IMR-90 (cell line): Measurements from ENCODE around the gene PRSS22.

Experiments used
- CHD1 ChIP-seq: IDR thresholded peaks from 2 replicates; pipeline ENCODE4 v1.6.1; 2012; ENCODE audit warnings: low read depth, low read length, improper control_type of control experiment
- MAFK ChIP-seq: IDR thresholded peaks from 2 replicates; pipeline ENCODE4 v1.6.1; 2012; ENCODE audit warnings: low read depth, low read length, improper control_type of control experiment
- POLR2A ChIP-seq: IDR thresholded peaks from 2 replicates; pipeline ENCODE4 v1.6.1; 2012; ENCODE audit warnings: mild to moderate bottlenecking, low read depth, low read length
- RAD21 ChIP-seq: IDR thresholded peaks from 2 replicates; pipeline ENCODE4 v1.6.1; 2012; ENCODE audit warnings: low read length, improper control_type of control experiment
- SMC3 ChIP-seq: fragments of 150-350 bp; IDR thresholded peaks from 2 replicates; pipeline ENCODE4 v1.6.1; 2016; ENCODE audit warnings: low read depth, mild to moderate bottlenecking, antibody characterized with exemption, low read length, moderate library complexity
- USF2 ChIP-seq: fragments of 150-350 bp; IDR thresholded peaks from 2 replicates; pipeline ENCODE4 v1.6.1; 2017; ENCODE audit warnings: mild to moderate bottlenecking, antibody characterized with exemption, low read length, low read depth
- TF ChIP-seq, protein P1 (sequence below): conservative IDR thresholded peaks from 2 replicates; pipeline ENCODE4 v1.5.1; 2012; ENCODE audit warnings: mild to moderate bottlenecking, low read depth, low read length, improper control_type of control experiment

GRCh38 chr16:2838928-2839327 is 19.0 kb downstream of the PRSS22 start:
- TF ChIP-seq RAD21 (peak; percentile 98), MAFK (no peak), POLR2A (peak; percentile 40; the same call in 1 of the 2 replicates), USF2 (no peak), CHD1 (no peak), SMC3 (peak; percentile 98)
- TF ChIP-seq, protein P1, sequence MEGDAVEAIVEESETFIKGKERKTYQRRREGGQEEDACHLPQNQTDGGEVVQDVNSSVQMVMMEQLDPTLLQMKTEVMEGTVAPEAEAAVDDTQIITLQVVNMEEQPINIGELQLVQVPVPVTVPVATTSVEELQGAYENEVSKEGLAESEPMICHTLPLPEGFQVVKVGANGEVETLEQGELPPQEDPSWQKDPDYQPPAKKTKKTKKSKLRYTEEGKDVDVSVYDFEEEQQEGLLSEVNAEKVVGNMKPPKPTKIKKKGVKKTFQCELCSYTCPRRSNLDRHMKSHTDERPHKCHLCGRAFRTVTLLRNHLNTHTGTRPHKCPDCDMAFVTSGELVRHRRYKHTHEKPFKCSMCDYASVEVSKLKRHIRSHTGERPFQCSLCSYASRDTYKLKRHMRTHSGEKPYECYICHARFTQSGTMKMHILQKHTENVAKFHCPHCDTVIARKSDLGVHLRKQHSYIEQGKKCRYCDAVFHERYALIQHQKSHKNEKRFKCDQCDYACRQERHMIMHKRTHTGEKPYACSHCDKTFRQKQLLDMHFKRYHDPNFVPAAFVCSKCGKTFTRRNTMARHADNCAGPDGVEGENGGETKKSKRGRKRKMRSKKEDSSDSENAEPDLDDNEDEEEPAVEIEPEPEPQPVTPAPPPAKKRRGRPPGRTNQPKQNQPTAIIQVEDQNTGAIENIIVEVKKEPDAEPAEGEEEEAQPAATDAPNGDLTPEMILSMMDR = peak; percentile 97
